ENCODE data around the gene GABRQ.

Gene GABRQ

DNA sequence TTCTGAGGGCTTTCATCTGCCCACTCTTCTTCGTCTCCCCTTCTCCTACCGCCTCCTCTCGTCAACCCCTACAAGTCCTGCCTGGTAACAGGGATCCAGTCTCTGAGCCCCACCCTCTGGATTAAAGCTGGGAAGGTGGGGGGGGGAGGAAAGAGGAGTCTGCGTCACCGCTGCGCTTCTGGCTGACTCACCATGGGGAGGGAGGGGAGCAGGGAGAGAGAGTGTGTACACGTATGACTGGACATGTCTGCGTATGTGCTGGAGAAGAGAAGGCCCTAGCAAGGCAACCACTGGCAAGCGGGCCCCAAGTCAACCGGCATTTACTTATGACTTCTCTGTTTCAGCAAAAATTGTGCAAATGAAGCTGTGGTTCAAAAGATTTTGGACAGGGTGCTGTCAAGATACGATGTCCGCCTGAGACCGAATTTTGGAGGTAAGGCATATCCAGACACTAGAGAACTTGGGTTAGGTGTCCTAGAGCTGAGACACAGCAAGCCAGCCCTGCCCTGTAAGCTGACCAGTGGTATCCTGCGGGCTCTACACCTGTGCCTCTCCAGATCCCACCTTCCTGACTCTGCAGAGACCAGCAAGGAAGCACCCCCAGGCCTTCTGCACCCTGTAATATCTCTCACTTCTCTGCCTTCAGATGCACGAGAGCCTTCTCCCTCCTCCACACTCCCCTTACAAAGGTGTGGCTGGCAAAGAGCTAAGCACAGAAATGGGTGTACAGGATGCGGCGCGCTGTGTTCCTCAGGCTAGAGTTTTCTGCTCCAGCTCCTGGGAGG, 2.5 kb downstream of the GABRQ start:
- Histone ChIP-seq H3K36me3 (ENCODE audit: control insufficient read depth, low read depth, low read length) (no peaks in the 10 kb centered on the region), H3K27ac (ENCODE audit: low read length) (no peak overlapping the region), H3K4me1 (ENCODE audit: control insufficient read depth, low read depth, low read length) (peaks cover 13% of the 10 kb centered on the region), H3K27me3 (ENCODE audit: control insufficient read depth, insufficient read depth, low read length) (peaks cover 31% of the 10 kb centered on the region), H3K9me3 (ENCODE audit: control insufficient read depth, low read depth, low read length) (peaks cover 10% of the 10 kb centered on the region), H3K4me3 (ENCODE audit: low read length) (no peak overlapping the region), H3K9ac (ENCODE audit: low read length) (no peak overlapping the region)

DNA sequence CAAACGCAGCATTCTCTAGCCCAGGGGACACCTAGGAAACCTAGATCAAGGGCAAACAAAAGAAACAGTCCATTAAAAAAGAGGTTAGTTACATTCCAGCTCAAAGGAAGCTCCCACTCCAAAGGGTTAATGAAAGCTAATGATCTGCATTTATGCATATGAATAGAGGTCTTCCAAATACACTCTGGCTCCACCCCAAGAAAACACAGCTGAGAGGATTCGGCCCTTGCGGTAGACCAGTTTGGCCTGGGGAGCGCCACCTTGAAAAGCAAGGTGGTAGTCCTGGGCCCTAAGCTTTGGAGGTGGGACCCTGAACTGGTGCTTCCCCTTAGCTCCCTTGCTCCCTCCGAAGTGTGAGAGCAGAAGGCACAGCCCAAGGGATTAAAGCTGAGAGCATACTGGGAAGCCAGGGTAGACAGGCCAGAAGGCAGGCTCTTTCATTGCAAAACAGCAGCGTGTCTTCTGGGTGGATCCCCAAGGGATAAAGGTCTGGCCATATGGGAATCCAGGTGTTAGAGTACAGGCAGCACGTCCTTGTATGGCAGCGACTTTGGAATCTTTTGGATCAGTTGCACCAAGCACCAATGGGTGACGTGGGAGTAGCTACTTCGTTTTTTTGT, 3.7 kb downstream of the GABRQ start:
- Histone ChIP-seq H3K27me3 (ENCODE audit: control insufficient read depth, insufficient read depth, low read length) (peaks cover 31% of the 10 kb centered on the region), H3K27ac (ENCODE audit: low read length) (no peak overlapping the region), H3K9me3 (ENCODE audit: control insufficient read depth, low read depth, low read length) (peaks cover 8% of the 10 kb centered on the region), H3K4me1 (ENCODE audit: control insufficient read depth, low read depth, low read length) (peaks cover 13% of the 10 kb centered on the region), H3K4me3 (ENCODE audit: low read length) (no peak overlapping the region), H3K9ac (ENCODE audit: low read length) (no peak overlapping the region), H3K36me3 (ENCODE audit: control insufficient read depth, low read depth, low read length) (no peaks in the 10 kb centered on the region)

DNA sequence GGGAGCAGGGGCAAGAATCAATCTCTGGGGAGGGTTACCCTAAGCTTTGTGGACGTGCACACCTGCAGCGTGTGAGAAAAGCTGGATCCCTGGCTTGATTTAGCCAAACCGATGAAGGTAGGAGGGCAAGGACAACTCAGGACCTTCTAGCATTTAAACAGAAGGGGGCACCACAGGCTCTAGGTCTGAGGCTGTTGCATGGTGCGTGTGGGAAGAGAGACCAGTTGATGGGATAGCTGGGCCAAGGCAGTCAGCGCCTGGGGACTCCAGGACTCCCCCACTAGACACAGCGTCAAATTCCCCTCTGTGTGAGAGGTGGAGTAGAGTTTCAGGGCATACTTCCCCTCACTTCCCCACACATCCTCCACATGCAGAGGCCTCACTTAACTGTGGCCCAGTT, 4.3 kb downstream of the GABRQ start:
- peaks cover 13% of the 10 kb centered on the region for H3K4me1 ChIP-seq (ENCODE audit: control insufficient read depth, low read depth, low read length)
- H3K27me3 ChIP-seq (ENCODE audit: control insufficient read depth, insufficient read depth, low read length) = peaks cover 27% of the 10 kb centered on the region
- peaks cover 3% of the 10 kb centered on the region for H3K9me3 ChIP-seq (ENCODE audit: control insufficient read depth, low read depth, low read length)
- no peak overlapping the region for H3K9ac ChIP-seq (ENCODE audit: low read length)
- no peak overlapping the region for H3K27ac ChIP-seq (ENCODE audit: low read length)
- H3K36me3 ChIP-seq (ENCODE audit: control insufficient read depth, low read depth, low read length) = no peaks in the 10 kb centered on the region
- H3K4me3 ChIP-seq (ENCODE audit: low read length) = no peak overlapping the region

DNA sequence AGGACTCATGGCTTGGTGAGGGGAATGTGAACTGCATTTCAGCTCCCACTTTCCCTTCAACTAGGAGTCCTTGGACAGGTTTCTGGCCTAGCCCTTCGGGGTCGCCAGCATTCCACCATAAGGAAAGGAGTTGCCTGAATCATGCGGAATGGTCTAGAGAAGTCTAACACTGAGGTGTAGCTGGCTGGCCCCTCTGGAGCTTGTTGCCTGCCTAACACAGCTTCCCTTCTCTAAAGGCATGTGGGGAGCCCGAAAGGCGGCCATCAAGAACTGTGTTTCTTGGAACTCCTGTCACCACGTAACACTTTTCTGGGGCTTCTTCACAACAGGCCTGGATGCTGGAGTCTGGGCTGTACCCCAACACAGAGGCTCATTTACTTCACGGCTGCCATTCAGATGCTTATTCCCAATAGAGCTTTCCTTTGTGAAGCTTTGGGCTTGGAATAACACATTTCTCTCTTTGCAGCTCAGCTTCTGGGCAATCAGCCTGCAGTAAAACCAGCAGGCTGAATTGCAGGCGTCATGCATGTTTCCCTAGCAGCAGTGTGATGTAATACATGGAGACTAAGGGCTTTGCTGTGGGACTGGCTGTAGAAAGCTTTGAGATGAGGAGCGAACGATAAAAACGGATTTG, 5.4 kb downstream of the GABRQ start:
- Histone ChIP-seq H3K4me3 (ENCODE audit: low read length) (no peak overlapping the region), H3K9me3 (ENCODE audit: control insufficient read depth, low read depth, low read length) (peaks cover 5% of the 10 kb centered on the region), H3K27me3 (ENCODE audit: control insufficient read depth, insufficient read depth, low read length) (peaks cover 26% of the 10 kb centered on the region), H3K4me1 (ENCODE audit: control insufficient read depth, low read depth, low read length) (peaks cover 13% of the 10 kb centered on the region), H3K9ac (ENCODE audit: low read length) (no peak overlapping the region), H3K27ac (ENCODE audit: low read length) (no peak overlapping the region), H3K36me3 (ENCODE audit: control insufficient read depth, low read depth, low read length) (no peaks in the 10 kb centered on the region)

DNA sequence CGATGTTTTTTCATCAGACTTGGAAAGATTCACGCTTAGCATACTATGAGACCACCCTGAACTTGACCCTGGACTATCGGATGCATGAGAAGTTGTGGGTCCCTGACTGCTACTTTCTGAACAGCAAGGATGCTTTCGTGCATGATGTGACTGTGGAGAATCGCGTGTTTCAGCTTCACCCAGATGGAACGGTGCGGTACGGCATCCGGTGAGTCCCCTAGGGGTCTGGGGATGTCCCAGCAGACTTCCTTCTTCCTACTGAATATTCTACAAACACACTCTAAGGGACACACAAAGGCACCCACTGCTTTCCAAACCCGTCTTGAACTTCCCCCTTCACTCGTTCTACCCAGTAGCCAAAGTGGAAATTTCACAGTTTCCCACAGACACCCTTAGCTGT, 9.3 kb downstream of the GABRQ start:
- H3K9me3 ChIP-seq (ENCODE audit: control insufficient read depth, low read depth, low read length) = peaks cover 5% of the 10 kb centered on the region
- no peak overlapping the region for H3K27ac ChIP-seq (ENCODE audit: low read length)
- H3K4me1 ChIP-seq (ENCODE audit: control insufficient read depth, low read depth, low read length) = no peaks in the 10 kb centered on the region
- H3K27me3 ChIP-seq (ENCODE audit: control insufficient read depth, insufficient read depth, low read length) = no peaks in the 10 kb centered on the region
- H3K36me3 ChIP-seq (ENCODE audit: control insufficient read depth, low read depth, low read length) = peaks cover 5% of the 10 kb centered on the region
- H3K4me3 ChIP-seq (ENCODE audit: low read length) = no peak overlapping the region
- H3K9ac ChIP-seq (ENCODE audit: low read length) = no peak overlapping the region

DNA sequence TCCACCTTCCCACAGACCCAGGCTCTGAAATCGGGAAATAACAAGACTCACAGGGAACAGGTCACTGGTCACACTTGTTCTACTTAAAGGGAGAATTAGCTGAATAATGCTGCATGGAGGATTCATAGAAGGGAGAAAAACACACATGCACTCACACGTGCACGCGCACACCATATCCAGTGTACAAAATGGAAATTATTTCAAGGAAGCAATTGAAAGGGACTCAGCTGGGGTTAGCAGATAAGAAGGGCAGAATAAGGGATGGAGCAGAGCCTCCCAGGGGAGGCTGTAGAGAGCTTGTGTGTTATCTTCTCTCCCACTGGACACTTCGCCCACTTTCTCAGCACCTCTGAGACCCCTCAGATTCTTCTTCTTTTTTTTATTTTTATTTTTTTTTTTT, 10.3 kb downstream of the GABRQ start:
- H3K36me3 ChIP-seq (ENCODE audit: control insufficient read depth, low read depth, low read length) = peaks cover 5% of the 10 kb centered on the region
- H3K9ac ChIP-seq (ENCODE audit: low read length) = no peak overlapping the region
- H3K4me1 ChIP-seq (ENCODE audit: control insufficient read depth, low read depth, low read length) = no peaks in the 10 kb centered on the region
- no peak overlapping the region for H3K4me3 ChIP-seq (ENCODE audit: low read length)
- peaks cover 5% of the 10 kb centered on the region for H3K9me3 ChIP-seq (ENCODE audit: control insufficient read depth, low read depth, low read length)
- H3K27ac ChIP-seq (ENCODE audit: low read length) = no peak overlapping the region
- H3K27me3 ChIP-seq (ENCODE audit: control insufficient read depth, insufficient read depth, low read length) = no peaks in the 10 kb centered on the region

DNA sequence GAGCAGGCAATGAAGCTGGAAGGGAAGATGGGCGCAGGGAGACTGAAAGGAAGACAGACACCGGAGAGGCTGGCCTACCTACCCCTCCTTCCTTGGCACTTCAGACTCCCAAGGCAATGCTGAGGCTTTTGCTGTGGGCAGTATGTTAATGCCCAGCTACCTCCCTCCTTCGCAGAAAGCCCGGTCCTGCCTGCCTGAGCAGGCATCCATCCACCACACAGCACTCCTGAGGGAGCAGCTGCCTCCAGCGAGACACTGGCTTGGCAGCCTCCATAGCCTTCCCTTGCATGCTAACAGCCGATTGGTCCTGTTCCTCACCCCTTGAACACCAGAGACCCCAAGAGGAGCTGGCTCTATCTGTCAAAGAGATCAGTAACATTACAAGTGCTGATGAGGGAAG, 14.4 kb downstream of the GABRQ start:
- Histone ChIP-seq H3K9me3 (ENCODE audit: control insufficient read depth, low read depth, low read length) (peaks cover 16% of the 10 kb centered on the region), H3K4me3 (ENCODE audit: low read length) (no peak overlapping the region), H3K4me1 (ENCODE audit: control insufficient read depth, low read depth, low read length) (no peaks in the 10 kb centered on the region), H3K27ac (ENCODE audit: low read length) (no peak overlapping the region), H3K9ac (ENCODE audit: low read length) (no peak overlapping the region), H3K27me3 (ENCODE audit: control insufficient read depth, insufficient read depth, low read length) (no peaks in the 10 kb centered on the region), H3K36me3 (ENCODE audit: control insufficient read depth, low read depth, low read length) (peaks cover 5% of the 10 kb centered on the region)

DNA sequence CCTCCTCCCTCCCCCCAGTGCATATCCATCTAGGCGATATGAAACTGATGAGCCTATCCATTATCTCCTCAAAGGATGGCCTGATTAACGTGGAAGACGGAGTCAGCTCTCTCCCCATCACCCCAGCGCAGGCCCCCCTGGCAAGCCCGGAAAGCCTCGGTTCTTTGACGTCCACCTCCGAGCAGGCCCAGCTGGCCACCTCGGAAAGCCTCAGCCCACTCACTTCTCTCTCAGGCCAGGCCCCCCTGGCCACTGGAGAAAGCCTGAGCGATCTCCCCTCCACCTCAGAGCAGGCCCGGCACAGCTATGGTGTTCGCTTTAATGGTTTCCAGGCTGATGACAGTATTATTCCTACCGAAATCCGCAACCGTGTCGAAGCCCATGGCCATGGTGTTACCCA, 14.8 kb downstream of the GABRQ start:
- Histone ChIP-seq H3K27ac (ENCODE audit: low read length) (no peak overlapping the region), H3K9me3 (ENCODE audit: control insufficient read depth, low read depth, low read length) (peaks cover 13% of the 10 kb centered on the region), H3K36me3 (ENCODE audit: control insufficient read depth, low read depth, low read length) (peaks cover 5% of the 10 kb centered on the region), H3K4me1 (ENCODE audit: control insufficient read depth, low read depth, low read length) (no peaks in the 10 kb centered on the region), H3K9ac (ENCODE audit: low read length) (no peak overlapping the region), H3K27me3 (ENCODE audit: control insufficient read depth, insufficient read depth, low read length) (no peaks in the 10 kb centered on the region), H3K4me3 (ENCODE audit: low read length) (no peak overlapping the region)

DNA sequence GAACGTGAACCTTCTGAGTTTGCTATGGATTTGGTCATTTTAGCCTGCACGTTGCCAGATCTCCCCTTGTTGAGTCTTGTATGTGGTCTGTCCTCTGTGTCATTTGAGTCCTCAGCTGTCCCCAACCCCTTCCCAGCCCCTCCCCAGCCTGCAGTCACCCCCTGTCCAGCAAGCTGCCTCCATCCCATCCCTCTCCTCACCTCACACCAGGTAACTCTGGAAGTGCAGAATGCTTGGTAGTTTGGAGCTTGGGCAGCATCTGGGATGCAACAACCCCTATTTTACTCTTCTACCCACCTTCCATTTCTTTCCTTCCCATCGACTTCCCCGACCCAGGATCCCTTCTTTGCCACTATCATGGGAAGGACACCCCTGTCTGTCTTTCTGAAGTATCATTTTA, 18.4 kb downstream of the GABRQ start:
- Histone ChIP-seq H3K27ac (ENCODE audit: low read length) (no peak overlapping the region), H3K9me3 (ENCODE audit: control insufficient read depth, low read depth, low read length) (peaks cover 15% of the 10 kb centered on the region), H3K27me3 (ENCODE audit: control insufficient read depth, insufficient read depth, low read length) (no peaks in the 10 kb centered on the region), H3K9ac (ENCODE audit: low read length) (no peak overlapping the region), H3K4me1 (ENCODE audit: control insufficient read depth, low read depth, low read length) (no peaks in the 10 kb centered on the region), H3K36me3 (ENCODE audit: control insufficient read depth, low read depth, low read length) (peaks cover under 1% of the 10 kb centered on the region), H3K4me3 (ENCODE audit: low read length) (no peak overlapping the region)

DNA sequence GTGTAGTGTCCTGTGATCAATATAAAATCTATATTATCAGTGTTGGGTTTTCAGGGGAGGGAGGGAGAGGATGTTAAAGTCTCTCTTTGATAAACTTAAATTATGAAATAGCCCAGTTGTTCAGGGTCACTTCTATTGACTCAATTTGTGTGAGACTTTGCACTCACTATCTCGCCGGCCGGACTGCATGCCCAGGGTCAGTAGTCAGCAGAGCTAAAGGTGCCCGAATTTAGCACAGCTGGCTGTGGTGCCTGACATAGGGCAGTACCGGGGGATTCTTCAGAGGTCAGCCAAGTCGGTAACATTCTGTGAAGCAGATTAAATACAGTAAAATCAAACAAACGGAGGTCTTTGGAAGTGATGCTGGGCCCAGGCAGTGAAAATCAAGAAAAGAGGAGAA, 19.2 kb downstream of the GABRQ start:
- Histone ChIP-seq H3K36me3 (ENCODE audit: control insufficient read depth, low read depth, low read length) (no peaks in the 10 kb centered on the region), H3K9me3 (ENCODE audit: control insufficient read depth, low read depth, low read length) (peaks cover 15% of the 10 kb centered on the region), H3K4me3 (ENCODE audit: low read length) (no peak overlapping the region), H3K27me3 (ENCODE audit: control insufficient read depth, insufficient read depth, low read length) (no peaks in the 10 kb centered on the region), H3K9ac (ENCODE audit: low read length) (no peak overlapping the region), H3K4me1 (ENCODE audit: control insufficient read depth, low read depth, low read length) (no peaks in the 10 kb centered on the region), H3K27ac (ENCODE audit: low read length) (no peak overlapping the region)

DNA sequence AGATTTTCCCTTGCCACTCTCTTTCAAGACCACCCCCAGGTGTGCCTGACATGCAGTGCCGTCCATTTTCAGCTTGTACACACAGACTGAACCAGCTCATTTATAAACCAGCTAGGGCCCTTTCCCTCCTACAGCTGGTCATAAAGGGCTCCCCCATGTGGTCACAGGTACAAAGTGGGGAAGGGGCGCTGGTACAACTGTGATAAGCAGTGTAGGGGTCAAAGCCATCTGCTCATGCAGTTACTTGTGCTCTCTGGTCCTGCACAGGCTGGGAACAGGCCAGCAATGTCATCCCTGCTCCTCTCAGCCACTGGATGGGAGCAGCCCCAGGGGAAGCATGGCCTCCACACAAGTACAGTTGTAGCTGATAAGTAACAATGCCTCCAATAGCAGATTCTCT, 20.6 kb downstream of the GABRQ start:
- Histone ChIP-seq H3K27me3 (ENCODE audit: control insufficient read depth, insufficient read depth, low read length) (no peaks in the 10 kb centered on the region), H3K9me3 (ENCODE audit: control insufficient read depth, low read depth, low read length) (peaks cover 19% of the 10 kb centered on the region), H3K4me1 (ENCODE audit: control insufficient read depth, low read depth, low read length) (no peaks in the 10 kb centered on the region), H3K4me3 (ENCODE audit: low read length) (no peak overlapping the region), H3K27ac (ENCODE audit: low read length) (no peak overlapping the region), H3K36me3 (ENCODE audit: control insufficient read depth, low read depth, low read length) (no peaks in the 10 kb centered on the region), H3K9ac (ENCODE audit: low read length) (no peak overlapping the region)
